Uterus (tissue), 4 donors: ENCODE measurements around the gene MFN2. TPM values are rescaled to one million over a fixed set of nuclear protein-coding genes. Genes with fewer than 3 reads are reported as not detected.

Source experiments
- DNase-seq, 2 donors: peaks; one replicate each; pipeline ENCODE4 v3.0.0-alpha.2; 2019 to 2020
- H3K27ac ChIP-seq, 2 donors: fragments of 200-600 bp; sonication (generic); 1 replicate in 1 of 2; 2 replicates in 1 of 2; pipeline ENCODE4 v1.5.1; 2016 to 2018
- H3K27me3 ChIP-seq, 2 donors: fragments of 200-600 bp; sonication (generic); one replicate each; pipeline ENCODE4 v1.5.1; 2018 to 2019; ENCODE audit warnings: control low read depth in 1 of 2
- H3K36me3 ChIP-seq, 2 donors: fragments of 200-600 bp; sonication (generic); one replicate each; pipeline ENCODE4 v1.5.1; 2019; ENCODE audit warnings: control low read depth in 1 of 2
- H3K4me1 ChIP-seq, 2 donors: fragments of 200-600 bp; sonication (generic); one replicate each; pipeline ENCODE4 v1.5.1; 2018 to 2019; ENCODE audit warnings: control low read depth in 1 of 2
- H3K4me3 ChIP-seq, 2 donors: fragments of 200-600 bp; sonication (generic); 1 replicate in 1 of 2; 2 replicates in 1 of 2; pipeline ENCODE4 v1.5.1; 2018 to 2019; ENCODE audit warnings: mild to moderate bottlenecking in 1 of 2
- H3K9me3 ChIP-seq, 2 donors: fragments of 200-600 bp; sonication (generic); one replicate each; pipeline ENCODE4 v1.5.1; 2019; ENCODE audit warnings: control low read depth in 1 of 2
- POLR2A ChIP-seq, 2 donors: fragments of 450-650 bp; IDR thresholded peaks; one replicate each; pipeline ENCODE4 v1.6.1; 2016; ENCODE audit warnings: antibody characterized with exemption in 2 of 2, mild to moderate bottlenecking in 1 of 2, moderate library complexity in 1 of 2
- intact Hi-C: fragments of 100-400 bp; cut with DNase I; formaldehyde crosslinking; loops from one replicate; pipeline ENCODE4 v1.15.1; 2023; ENCODE audit warnings: low total_unique reads
- total RNA-seq, 4 donors: library from RNA; depleted of rRNA in 3 of 4; stranded (reverse); fragments of >200 nt in 3 of 4; gene quantifications; one replicate each; pipeline versions ENCODE4 v1.1.0 to v1.2.4, GENCODE V29; 2014 to 2023
- TF ChIP-seq, protein P1 (sequence below), 4 experiments: fragments of 200-600 bp in 2 of 4; fragments of 450-650 bp in 2 of 4; sonication (generic) in 2 of 4; IDR thresholded peaks; one replicate each; pipeline ENCODE4 v1.5.1; 2016 to 2019; ENCODE audit warnings: antibody characterized with exemption in 4 of 4, mild to moderate bottlenecking in 2 of 4, moderate library complexity in 1 of 4
- donor health status: DM: yes; HTN: yes; CAD: no.

MFN2 gene
- total RNA-seq, 4 donors from 2014 or later, result 15.6 to 69.5 (median 35.1) TPM

GRCh38 chr1:11985851-11986250, 5.6 kb downstream of the MFN2 start:
- TF ChIP-seq, protein P1, sequence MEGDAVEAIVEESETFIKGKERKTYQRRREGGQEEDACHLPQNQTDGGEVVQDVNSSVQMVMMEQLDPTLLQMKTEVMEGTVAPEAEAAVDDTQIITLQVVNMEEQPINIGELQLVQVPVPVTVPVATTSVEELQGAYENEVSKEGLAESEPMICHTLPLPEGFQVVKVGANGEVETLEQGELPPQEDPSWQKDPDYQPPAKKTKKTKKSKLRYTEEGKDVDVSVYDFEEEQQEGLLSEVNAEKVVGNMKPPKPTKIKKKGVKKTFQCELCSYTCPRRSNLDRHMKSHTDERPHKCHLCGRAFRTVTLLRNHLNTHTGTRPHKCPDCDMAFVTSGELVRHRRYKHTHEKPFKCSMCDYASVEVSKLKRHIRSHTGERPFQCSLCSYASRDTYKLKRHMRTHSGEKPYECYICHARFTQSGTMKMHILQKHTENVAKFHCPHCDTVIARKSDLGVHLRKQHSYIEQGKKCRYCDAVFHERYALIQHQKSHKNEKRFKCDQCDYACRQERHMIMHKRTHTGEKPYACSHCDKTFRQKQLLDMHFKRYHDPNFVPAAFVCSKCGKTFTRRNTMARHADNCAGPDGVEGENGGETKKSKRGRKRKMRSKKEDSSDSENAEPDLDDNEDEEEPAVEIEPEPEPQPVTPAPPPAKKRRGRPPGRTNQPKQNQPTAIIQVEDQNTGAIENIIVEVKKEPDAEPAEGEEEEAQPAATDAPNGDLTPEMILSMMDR (IDR thresholded peaks at IDR 0.05), result no peak
- TF ChIP-seq POLR2A (IDR thresholded peaks at IDR 0.05), result no peak
- no peak for DNase-seq
- Histone ChIP-seq H3K36me3 (no peaks in the 10 kb centered on the region), H3K4me3 (no peak overlapping the region), H3K9me3 (no peaks in the 10 kb centered on the region), H3K27ac (no peak overlapping the region), H3K4me1 (peaks cover 0 to 7% of the 10 kb centered on the region in 2 donors), H3K27me3 (no peaks in the 10 kb centered on the region)
- intact Hi-C loops, result loop anchor here (5.0 kb wide), 1 partner anchor 401 kb away; no protein-coding TSS in a partner anchor

- H3K27ac ChIP-seq, result peak overlapping the region in 1 of 2 donors; percentile 24
- no peak for DNase-seq
- intact Hi-C loops, result loop anchor here (5.0 kb wide), 1 partner anchor 398 kb away; no protein-coding TSS in a partner anchor
- no peaks in the 10 kb centered on the region for H3K4me1 ChIP-seq
- H3K4me3 ChIP-seq, result no peak overlapping the region
- no peaks in the 10 kb centered on the region for H3K9me3 ChIP-seq
- TF ChIP-seq, protein P1 (IDR thresholded peaks at IDR 0.05), result no peak
- no peak for TF ChIP-seq POLR2A (IDR thresholded peaks at IDR 0.05)
- no peaks in the 10 kb centered on the region for H3K27me3 ChIP-seq
- no peaks in the 10 kb centered on the region for H3K36me3 ChIP-seq
Measured at GRCh38 chr1:11989669-11990068, 9.4 kb downstream of the MFN2 start.

GRCh38 chr1:11990303-11991032, 10.2 kb downstream of the MFN2 start:
- Histone ChIP-seq H3K9me3 (no peaks in the 10 kb centered on the region), H3K36me3 (no peaks in the 10 kb centered on the region), H3K27ac (peak overlapping the region; percentile 24 to 40), H3K4me1 (no peaks in the 10 kb centered on the region), H3K4me3 (no peak overlapping the region), H3K27me3 (no peaks in the 10 kb centered on the region)
- TF ChIP-seq POLR2A (IDR thresholded peaks at IDR 0.05), result no peak
- TF ChIP-seq, protein P1 (IDR thresholded peaks at IDR 0.05), result no peak
- intact Hi-C loops, result no loop called here
- peak in 1 of 2 donors; percentile 31 for DNase-seq

- H3K4me3 ChIP-seq, result no peak overlapping the region
- H3K36me3 ChIP-seq, result no peaks in the 10 kb centered on the region
- H3K4me1 ChIP-seq, result no peaks in the 10 kb centered on the region
- TF ChIP-seq, protein P1 (IDR thresholded peaks at IDR 0.05), result no peak
- no peak for TF ChIP-seq POLR2A (IDR thresholded peaks at IDR 0.05)
- no peak overlapping the region for H3K27ac ChIP-seq
- no peaks in the 10 kb centered on the region for H3K9me3 ChIP-seq
- H3K27me3 ChIP-seq, result no peaks in the 10 kb centered on the region
- no peak for DNase-seq
- intact Hi-C loops, result no loop called here
Measured at GRCh38 chr1:11991969-11992676, 11.9 kb downstream of the MFN2 start.
